CD4-positive, CD25-positive, alpha-beta regulatory T cell (primary cell): ENCODE measurements around the gene LIMD2. TPM values are rescaled to one million over a fixed set of nuclear protein-coding genes. Genes with fewer than 3 reads are reported as not detected.

Experiments
- ATAC-seq, 2 donors: fragments of 150-1000 bp; cut with Tn5 transposase; one replicate each; pipeline ENCODE4 v1.10.0; 2021; ENCODE audit warnings: low read depth in 2 of 2, moderate number of reproducible peaks in 2 of 2, moderate library complexity in 1 of 2
- DNase-seq, 3 donors: peaks; one replicate each; pipeline versions ENCODE4 v3.0.0 to v3.0.0-alpha.2; 2012 to 2022; ENCODE audit warnings: mixed read lengths in 1 of 3
- H3K27ac ChIP-seq: one replicate; pipeline ENCODE4 v1.7.0; 2013; ENCODE audit warnings: mild to moderate bottlenecking, low read length; ENCODE audit not compliant: insufficient read depth, poor library complexity, severe bottlenecking
- H3K27me3 ChIP-seq: one replicate; pipeline ENCODE4 v1.7.0; 2013; ENCODE audit warnings: low read length; ENCODE audit not compliant: control insufficient read depth, insufficient read depth
- H3K36me3 ChIP-seq: one replicate; pipeline ENCODE4 v1.7.0; 2013; ENCODE audit warnings: mild to moderate bottlenecking, low read length, moderate library complexity; ENCODE audit not compliant: control insufficient read depth, insufficient read depth
- H3K4me1 ChIP-seq: 2 replicates; pipeline ENCODE4 v1.7.0; 2013; ENCODE audit warnings: mild to moderate bottlenecking, low read length; ENCODE audit not compliant: insufficient read depth, control insufficient read depth, poor library complexity, severe bottlenecking
- H3K4me3 ChIP-seq: one replicate; pipeline ENCODE4 v1.7.0; 2013; ENCODE audit warnings: low read depth, mild to moderate bottlenecking, low read length, moderate library complexity
- H3K9me3 ChIP-seq, 2 experiments: 1 replicate in 1 of 2; 2 replicates in 1 of 2; pipeline ENCODE4 v1.7.0; 2013; ENCODE audit warnings: low read length in 2 of 2, mild to moderate bottlenecking in 1 of 2, moderate library complexity in 1 of 2; ENCODE audit not compliant: control insufficient read depth in 2 of 2
- H3K27ac Mint-ChIP-seq, 3 donors: one replicate each; pipeline ENCODE4 v1.8.0; 2020 to 2022; ENCODE audit warnings: mild to moderate bottlenecking in 3 of 3, mixed read lengths in 3 of 3, moderate library complexity in 2 of 3
- H3K27me3 Mint-ChIP-seq: one replicate; pipeline ENCODE4 v1.8.0; 2022; ENCODE audit warnings: mild to moderate bottlenecking, mixed read lengths
- H3K36me3 Mint-ChIP-seq: one replicate; pipeline ENCODE4 v1.8.0; 2020; ENCODE audit warnings: mixed read lengths
- H3K4me1 Mint-ChIP-seq, 4 donors: one replicate each; pipeline ENCODE4 v1.8.0; 2020 to 2022; ENCODE audit warnings: mixed read lengths in 4 of 4, mild to moderate bottlenecking in 1 of 4
- H3K4me3 Mint-ChIP-seq, 4 donors: one replicate each; pipeline ENCODE4 v1.8.0; 2020 to 2022; ENCODE audit warnings: mild to moderate bottlenecking in 4 of 4, mixed read lengths in 4 of 4, moderate library complexity in 3 of 4
- H3K9me3 Mint-ChIP-seq, 7 donors: one replicate each; pipeline ENCODE4 v1.8.0; 2020 to 2022; ENCODE audit warnings: mixed read lengths in 7 of 7, mild to moderate bottlenecking in 3 of 7, moderate library complexity in 2 of 7
- polyA plus RNA-seq, 4 donors: library from polyadenylated mRNA; unstranded; fragments of 300-500 nt; fragmentation: Illumina TruSeq; gene quantifications; one replicate each; pipeline ENCODE4 v1.2.3, GENCODE V29; 2021
- total RNA-seq: library from RNA; stranded (reverse); gene quantifications from one replicate; pipeline ENCODE4 v1.2.3, GENCODE V29; 2022

The LIMD2 gene
- total and polyA plus RNA-seq, 5 donors from 2014 or later: 408 to 634 (median 471) TPM

DNA sequence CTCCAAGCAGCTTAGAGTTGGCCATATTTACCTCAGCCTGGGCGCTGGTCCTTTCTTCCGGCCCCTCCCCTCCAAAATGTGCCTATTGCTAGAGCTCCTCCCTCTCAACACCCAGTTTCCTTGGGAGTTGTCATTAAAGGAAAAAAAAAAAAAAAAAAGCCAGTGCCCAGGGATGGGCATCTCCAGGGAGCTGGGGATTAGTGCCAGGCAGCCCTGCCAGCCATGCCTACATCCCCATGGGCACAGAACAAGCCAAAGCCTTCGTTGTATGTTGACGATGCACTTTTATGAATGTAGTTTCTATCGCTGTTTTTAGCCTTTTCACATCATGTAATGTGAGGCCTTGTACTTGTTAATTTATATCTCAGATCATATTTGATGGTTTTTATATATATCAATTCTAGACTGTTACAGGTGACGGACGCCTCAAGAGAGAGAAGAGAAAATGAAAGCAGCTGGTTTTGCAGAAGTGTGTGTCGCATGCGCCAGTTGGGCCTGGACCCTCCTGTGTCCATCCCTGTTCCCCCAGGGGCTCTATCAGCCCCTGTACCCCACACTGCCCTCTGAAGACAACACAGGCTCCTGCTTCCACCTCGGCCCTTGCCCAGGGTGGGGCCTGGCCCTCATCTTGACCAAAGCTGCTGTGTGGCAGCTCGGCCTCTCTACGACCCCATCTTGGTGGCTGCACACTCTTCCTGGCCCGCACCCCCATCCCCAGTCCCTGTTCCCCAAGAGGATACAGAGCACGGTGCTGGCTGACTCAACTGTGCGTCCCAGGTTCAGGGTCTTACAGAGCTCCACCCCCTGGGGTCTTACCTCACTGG, 4.8 kb downstream of the LIMD2 start:
- H3K27ac ChIP-seq: peak overlapping the region; percentile 93
- ATAC-seq: no peak
- DNase-seq: peak in 2 of 3 donors; percentile 36 to 47
- peak overlapping the region; percentile 50 for H3K4me3 ChIP-seq
- Mint-ChIP-seq H3K36me3 (peaks cover 33% of the 10 kb centered on the region), H3K9me3 (peaks cover 0 to 6% (median 0%) of the 10 kb centered on the region in 7 donors), H3K4me1 (peaks cover 22 to 60% (median 38%) of the 10 kb centered on the region in 4 donors), H3K4me3 (peak overlapping the region; percentile 93 to 99 (median 98)), H3K27me3 (peaks cover 6% of the 10 kb centered on the region), H3K27ac (peak overlapping the region; percentile 71 to 97 (median 92))
- no peaks in the 10 kb centered on the region for H3K9me3 ChIP-seq
- H3K27me3 ChIP-seq: no peaks in the 10 kb centered on the region
- peaks cover 41% of the 10 kb centered on the region for H3K4me1 ChIP-seq
- peaks cover 55% of the 10 kb centered on the region for H3K36me3 ChIP-seq

DNA sequence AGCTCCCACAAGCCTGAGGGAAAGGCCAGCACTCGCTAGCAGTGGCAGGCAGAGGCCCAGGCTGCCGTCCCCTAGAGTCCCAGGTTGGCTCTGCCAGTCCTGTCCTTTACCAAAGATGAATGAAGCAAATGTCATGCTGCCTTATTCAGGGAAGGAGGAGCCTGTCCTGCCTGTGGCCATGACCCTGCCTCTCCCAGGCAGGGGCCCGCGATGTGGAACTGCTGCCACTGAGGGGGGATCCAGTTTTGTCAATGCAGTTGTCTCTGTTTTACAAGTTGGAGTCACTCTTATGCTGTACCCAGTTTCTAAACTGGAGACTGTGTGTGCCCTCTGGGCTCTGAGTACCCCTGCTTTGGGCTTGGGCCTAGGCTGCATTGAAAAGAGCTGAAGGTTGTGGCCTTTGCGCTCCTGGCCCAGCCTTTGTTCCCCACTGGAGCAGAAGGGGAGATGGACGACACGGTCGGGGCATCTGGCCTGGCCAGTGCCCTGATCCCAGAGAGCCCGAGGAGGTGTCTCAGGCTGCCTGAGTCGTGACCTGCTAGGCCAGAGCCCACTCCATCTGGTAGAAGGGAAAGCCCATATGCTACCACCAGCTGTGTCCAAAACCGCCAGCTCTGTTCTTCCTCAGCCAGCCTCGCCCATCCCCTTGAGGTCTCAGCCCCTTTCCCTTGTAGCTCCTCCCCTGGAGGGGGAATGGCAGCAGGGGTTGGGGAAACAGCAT, 5.5 kb downstream of the LIMD2 start:
- peak overlapping the region; percentile 71 to 97 (median 92) for H3K27ac Mint-ChIP-seq
- Histone ChIP-seq H3K27me3 (no peaks in the 10 kb centered on the region), H3K9me3 (no peaks in the 10 kb centered on the region), H3K4me3 (no peak overlapping the region), H3K4me1 (peaks cover 41% of the 10 kb centered on the region), H3K27ac (peak overlapping the region; percentile 93), H3K36me3 (peaks cover 63% of the 10 kb centered on the region)
- H3K36me3 Mint-ChIP-seq: peaks cover 33% of the 10 kb centered on the region
- peaks cover 6% of the 10 kb centered on the region for H3K27me3 Mint-ChIP-seq
- peaks cover 22 to 60% (median 39%) of the 10 kb centered on the region in 4 donors for H3K4me1 Mint-ChIP-seq
- no peak for ATAC-seq
- H3K9me3 Mint-ChIP-seq: peaks cover 0 to 6% (median 0%) of the 10 kb centered on the region in 7 donors
- peak in 2 of 3 donors; percentile 32 to 52 for DNase-seq
- peak overlapping the region; percentile 93 to 99 (median 98) for H3K4me3 Mint-ChIP-seq

GRCh38 chr17:63693411-63694113, 6.4 kb downstream of the LIMD2 start:
- DNase-seq (peak in 1 of 3 donors; percentile 11), ATAC-seq (no peak)
- Histone ChIP-seq H3K4me3 (no peak overlapping the region), H3K27ac (peak overlapping the region; percentile 93), H3K9me3 (no peaks in the 10 kb centered on the region), H3K36me3 (peaks cover 71% of the 10 kb centered on the region), H3K4me1 (peaks cover 41% of the 10 kb centered on the region), H3K27me3 (no peaks in the 10 kb centered on the region)
- Mint-ChIP-seq H3K9me3 (peaks cover 0 to 4% (median 0%) of the 10 kb centered on the region in 7 donors), H3K4me1 (peaks cover 22 to 60% (median 39%) of the 10 kb centered on the region in 4 donors), H3K27me3 (peaks cover 6% of the 10 kb centered on the region), H3K36me3 (peaks cover 35% of the 10 kb centered on the region), H3K4me3 (peak overlapping the region; percentile 18 to 93 (median 32)), H3K27ac (peak overlapping the region; percentile 65 to 86 (median 78))

- Histone ChIP-seq H3K27me3 (no peaks in the 10 kb centered on the region), H3K4me3 (no peak overlapping the region), H3K4me1 (peaks cover 30% of the 10 kb centered on the region), H3K9me3 (no peaks in the 10 kb centered on the region), H3K36me3 (peaks cover 70% of the 10 kb centered on the region), H3K27ac (no peak overlapping the region)
- DNase-seq: no peak
- ATAC-seq: no peak
- Mint-ChIP-seq H3K4me3 (peak overlapping the region in 2 of 4 donors; percentile 66 to 93), H3K9me3 (no peaks in the 10 kb centered on the region), H3K27ac (peak overlapping the region in 2 of 3 donors; percentile 38 to 86), H3K27me3 (peaks cover 6% of the 10 kb centered on the region), H3K4me1 (peaks cover 22 to 52% (median 34%) of the 10 kb centered on the region in 4 donors), H3K36me3 (peaks cover 31% of the 10 kb centered on the region)
Observed at GRCh38 chr17:63692195-63692816, 7.6 kb downstream of the LIMD2 start.

DNA sequence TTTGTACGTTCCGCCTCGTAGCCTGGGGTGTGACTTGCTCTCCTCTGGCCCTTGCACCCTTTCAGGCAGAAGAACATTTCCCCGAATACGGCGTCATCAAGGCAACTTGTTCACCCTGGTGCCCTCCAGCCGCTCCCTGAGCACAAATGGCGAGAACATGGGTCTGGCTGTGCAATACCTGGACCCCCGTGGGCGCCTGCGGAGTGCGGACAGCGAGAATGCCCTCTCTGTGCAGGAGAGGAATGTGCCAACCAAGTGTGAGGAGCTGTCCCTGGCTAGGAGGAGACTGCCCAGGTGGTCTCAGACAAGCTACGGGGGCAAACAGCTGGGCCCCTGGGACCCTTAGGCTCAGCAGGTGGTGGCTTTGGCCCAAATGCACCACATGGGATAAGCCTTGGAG, 10.4 kb downstream of the LIMD2 start:
- Histone ChIP-seq H3K27ac (no peak overlapping the region), H3K4me1 (peaks cover 2% of the 10 kb centered on the region), H3K4me3 (no peak overlapping the region), H3K27me3 (no peaks in the 10 kb centered on the region), H3K9me3 (no peaks in the 10 kb centered on the region), H3K36me3 (peaks cover 78% of the 10 kb centered on the region)
- Mint-ChIP-seq H3K36me3 (peaks cover 29% of the 10 kb centered on the region), H3K9me3 (no peaks in the 10 kb centered on the region), H3K27me3 (no peaks in the 10 kb centered on the region), H3K4me1 (peaks cover 7 to 28% (median 14%) of the 10 kb centered on the region in 4 donors), H3K27ac (peak overlapping the region in 2 of 3 donors; percentile 46 to 47), H3K4me3 (peak overlapping the region in 1 of 4 donors; percentile 28)
- DNase-seq (no peak), ATAC-seq (no peak)

GRCh38 chr17:63688396-63689020, 11.4 kb downstream of the LIMD2 start:
- no peaks in the 10 kb centered on the region for H3K27me3 Mint-ChIP-seq
- H3K9me3 Mint-ChIP-seq: no peaks in the 10 kb centered on the region
- DNase-seq (no peak), ATAC-seq (no peak)
- H3K4me1 ChIP-seq: no peaks in the 10 kb centered on the region
- no peaks in the 10 kb centered on the region for H3K9me3 ChIP-seq
- H3K36me3 ChIP-seq: peaks cover 79% of the 10 kb centered on the region
- H3K27ac Mint-ChIP-seq: no peak overlapping the region
- no peaks in the 10 kb centered on the region for H3K27me3 ChIP-seq
- peaks cover 8 to 18% (median 12%) of the 10 kb centered on the region in 4 donors for H3K4me1 Mint-ChIP-seq
- H3K4me3 ChIP-seq: no peak overlapping the region
- H3K36me3 Mint-ChIP-seq: peaks cover 32% of the 10 kb centered on the region
- no peak overlapping the region for H3K27ac ChIP-seq
- H3K4me3 Mint-ChIP-seq: peak overlapping the region in 1 of 4 donors; percentile 49
